Adipocyte (in vitro differentiated cells): ENCODE measurements around the gene COL9A3.

Source experiments
- DNase-seq: peaks from one replicate; pipeline ENCODE4 v3.0.0-alpha.2; 2015; ENCODE audit warnings: low read depth
- H3K27me3 ChIP-seq: replicated peaks from 2 replicates; pipeline ENCODE4 v1.7.0; 2013; ENCODE audit warnings: mild to moderate bottlenecking, low read length, moderate library complexity; ENCODE audit not compliant: control insufficient read depth, insufficient read depth
- H3K36me3 ChIP-seq: 2 replicates; pipeline ENCODE4 v1.7.0; 2013; ENCODE audit warnings: low read length, mild to moderate bottlenecking, moderate library complexity; ENCODE audit not compliant: control insufficient read depth, insufficient read depth, severe bottlenecking
- H3K4me1 ChIP-seq: 2 replicates; pipeline ENCODE4 v1.7.0; 2013; ENCODE audit warnings: mild to moderate bottlenecking, low read length, moderate library complexity; ENCODE audit not compliant: control insufficient read depth, insufficient read depth
- H3K4me3 ChIP-seq: 2 replicates; pipeline ENCODE4 v1.7.0; 2013; ENCODE audit warnings: mild to moderate bottlenecking, low read length, moderate library complexity
- H3K9ac ChIP-seq: 2 replicates; pipeline ENCODE4 v1.7.0; 2013; ENCODE audit warnings: mild to moderate bottlenecking, low read length, moderate library complexity
- H3K9me3 ChIP-seq: 2 replicates; pipeline ENCODE4 v1.7.0; 2013; ENCODE audit warnings: mild to moderate bottlenecking, low read length, moderate library complexity; ENCODE audit not compliant: control insufficient read depth

COL9A3 gene

DNA sequence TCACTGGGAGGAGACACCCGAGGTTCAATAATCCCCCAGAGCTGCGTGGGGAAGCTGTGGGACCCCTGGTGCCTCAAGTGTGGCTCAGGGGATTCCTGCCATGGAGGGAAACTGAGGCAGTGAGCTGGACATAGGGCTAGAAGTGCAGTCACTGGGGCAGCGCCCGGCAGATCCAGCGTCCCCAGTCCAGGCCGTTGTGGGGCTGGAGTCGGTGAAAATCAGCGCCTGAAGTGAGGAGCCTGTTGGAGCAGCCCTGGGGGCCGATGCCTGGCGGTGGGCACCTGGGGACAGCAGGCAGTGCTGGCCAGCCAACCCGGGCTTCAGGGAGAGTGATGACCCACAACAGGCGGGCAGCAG lies 2.2 kb upstream of the COL9A3 start:
- H3K4me3 ChIP-seq, result no peak overlapping the region
- H3K4me1 ChIP-seq, result peaks cover 33% of the 10 kb centered on the region
- H3K9ac ChIP-seq, result no peak overlapping the region
- peaks cover 37% of the 10 kb centered on the region for H3K36me3 ChIP-seq
- no peaks in the 10 kb centered on the region for H3K27me3 ChIP-seq
- no peak for DNase-seq
- no peaks in the 10 kb centered on the region for H3K9me3 ChIP-seq

DNA sequence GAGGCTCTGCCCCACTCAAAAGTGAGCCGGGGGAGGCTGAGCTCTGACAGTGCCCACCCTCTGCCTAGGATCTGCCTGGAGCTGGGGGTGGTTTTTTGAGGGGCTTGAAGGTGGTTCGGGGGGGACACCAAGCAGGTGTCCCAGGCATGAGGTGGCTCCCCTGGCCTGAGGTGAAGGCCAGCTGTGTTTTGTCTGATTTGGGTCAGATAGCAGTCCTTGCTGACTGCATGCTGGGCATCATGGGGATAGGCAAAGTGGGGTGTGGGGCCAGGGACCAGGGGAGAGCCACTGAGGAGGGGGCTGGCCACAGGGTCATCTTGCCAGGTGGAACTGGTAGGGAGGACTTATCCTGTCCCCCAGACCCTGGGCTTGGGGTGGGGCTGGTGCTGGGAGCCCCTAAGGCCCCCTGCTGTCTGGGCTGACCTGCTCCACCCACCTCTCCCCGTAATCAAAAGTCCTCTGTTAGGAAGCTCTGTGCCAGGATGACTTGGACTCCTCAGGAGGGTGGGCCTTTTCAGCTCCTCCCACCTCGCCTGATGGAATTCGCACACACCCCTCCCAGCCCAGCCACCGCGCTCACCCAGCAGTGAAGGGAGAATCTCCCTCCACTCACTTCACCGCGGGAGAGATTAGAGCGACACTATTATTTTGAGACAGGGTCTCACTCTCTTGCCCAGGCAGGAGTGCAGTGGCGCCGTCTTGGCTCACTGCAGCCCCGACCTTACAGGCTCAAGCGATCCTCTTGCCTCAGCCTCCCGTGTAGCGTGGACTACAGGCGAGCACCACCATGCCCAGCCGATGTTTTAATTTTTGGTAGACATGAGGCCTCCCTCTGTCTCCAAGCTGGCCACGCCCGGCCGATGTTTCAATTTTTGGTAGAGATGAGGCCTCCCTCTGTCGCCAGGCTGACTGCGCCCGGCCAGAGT lies 1.5 kb upstream of the COL9A3 start:
- no peak for DNase-seq
- Histone ChIP-seq H3K27me3 (no peaks in the 10 kb centered on the region), H3K9ac (no peak overlapping the region), H3K4me3 (no peak overlapping the region), H3K9me3 (no peaks in the 10 kb centered on the region), H3K36me3 (peaks cover 31% of the 10 kb centered on the region), H3K4me1 (peaks cover 37% of the 10 kb centered on the region)

DNA sequence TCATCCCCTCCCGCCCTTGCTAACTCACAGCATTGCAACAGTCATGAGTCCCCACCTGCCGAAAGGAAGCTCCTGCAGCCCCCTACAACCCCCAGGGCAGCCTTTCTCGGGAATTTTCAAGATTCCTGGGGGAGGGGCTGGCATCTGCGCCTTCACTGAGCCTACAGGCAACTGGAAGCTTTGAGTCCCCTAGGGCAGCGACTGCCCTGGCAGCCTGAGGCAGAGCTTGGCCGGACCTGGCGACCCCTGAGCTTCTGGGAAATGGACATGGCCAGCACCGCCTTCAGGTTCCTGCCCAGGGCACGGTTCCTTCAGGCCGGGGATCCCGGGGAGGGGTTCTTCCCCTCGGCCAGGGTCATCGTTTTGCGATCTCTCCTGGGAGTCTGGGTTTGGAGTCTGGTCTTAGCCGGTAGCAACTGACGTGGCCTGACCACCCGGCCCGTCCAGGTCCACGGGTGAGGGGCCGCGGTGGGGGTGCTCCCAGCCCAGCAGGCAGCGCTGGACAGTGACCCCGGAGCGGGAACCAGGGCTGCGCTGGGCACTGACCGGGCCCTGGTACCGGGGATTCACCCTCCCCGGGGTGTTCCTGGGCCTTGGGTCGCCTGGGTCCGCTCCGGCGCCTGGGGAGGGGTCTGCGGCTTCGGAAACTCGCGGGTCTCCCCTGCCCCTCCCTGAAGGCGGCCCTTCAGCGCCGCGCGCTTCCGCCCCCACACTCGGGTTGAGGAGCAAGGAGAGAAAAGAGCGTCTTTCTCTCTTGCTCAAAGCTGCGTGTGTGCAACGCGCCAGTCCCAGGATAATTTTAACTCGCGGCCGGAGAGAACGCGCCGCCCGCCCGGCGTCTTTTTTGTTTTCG lies 593 bp upstream of the COL9A3 start:
- Histone ChIP-seq H3K4me3 (peak overlapping the region; percentile 33), H3K36me3 (peaks cover 22% of the 10 kb centered on the region), H3K4me1 (peaks cover 37% of the 10 kb centered on the region), H3K9ac (peak overlapping the region; percentile 25), H3K9me3 (no peaks in the 10 kb centered on the region), H3K27me3 (no peaks in the 10 kb centered on the region)
- DNase-seq, result peak; percentile 61

DNA sequence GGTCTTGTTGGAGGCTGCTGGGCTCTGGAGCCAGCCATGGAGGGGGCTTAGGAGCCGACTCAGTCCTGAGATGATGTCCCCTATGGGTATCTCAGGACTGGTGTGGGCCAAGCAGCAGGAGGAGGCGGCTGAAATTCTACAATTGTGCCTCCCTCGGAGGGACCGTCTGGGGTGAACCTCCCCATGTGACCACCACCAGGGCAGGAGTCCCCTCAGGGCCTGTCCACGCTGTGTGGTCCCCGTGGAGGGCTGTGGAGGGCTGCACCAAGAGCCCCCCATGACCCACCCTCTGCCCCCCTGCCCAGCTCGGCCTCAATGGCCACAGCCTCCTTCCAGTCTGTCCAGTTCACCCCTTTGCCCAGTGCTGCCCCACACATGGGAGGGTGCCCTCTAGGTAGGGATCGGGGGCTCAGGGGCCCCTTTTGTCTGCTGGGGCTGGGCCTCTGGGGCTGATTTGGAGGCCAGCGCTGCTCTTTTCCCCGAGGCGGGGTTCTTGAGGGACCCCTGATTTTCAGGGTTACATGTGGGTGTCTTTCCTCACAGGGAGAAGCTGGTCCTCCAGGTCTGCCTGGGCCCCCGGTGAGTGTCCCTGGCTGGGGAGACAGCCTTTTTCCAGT lies 1.2 kb downstream of the COL9A3 start:
- no peaks in the 10 kb centered on the region for H3K27me3 ChIP-seq
- no peak for DNase-seq
- peaks cover 37% of the 10 kb centered on the region for H3K4me1 ChIP-seq
- H3K9me3 ChIP-seq, result no peaks in the 10 kb centered on the region
- no peak overlapping the region for H3K4me3 ChIP-seq
- no peak overlapping the region for H3K9ac ChIP-seq
- H3K36me3 ChIP-seq, result peaks cover 4% of the 10 kb centered on the region

DNA sequence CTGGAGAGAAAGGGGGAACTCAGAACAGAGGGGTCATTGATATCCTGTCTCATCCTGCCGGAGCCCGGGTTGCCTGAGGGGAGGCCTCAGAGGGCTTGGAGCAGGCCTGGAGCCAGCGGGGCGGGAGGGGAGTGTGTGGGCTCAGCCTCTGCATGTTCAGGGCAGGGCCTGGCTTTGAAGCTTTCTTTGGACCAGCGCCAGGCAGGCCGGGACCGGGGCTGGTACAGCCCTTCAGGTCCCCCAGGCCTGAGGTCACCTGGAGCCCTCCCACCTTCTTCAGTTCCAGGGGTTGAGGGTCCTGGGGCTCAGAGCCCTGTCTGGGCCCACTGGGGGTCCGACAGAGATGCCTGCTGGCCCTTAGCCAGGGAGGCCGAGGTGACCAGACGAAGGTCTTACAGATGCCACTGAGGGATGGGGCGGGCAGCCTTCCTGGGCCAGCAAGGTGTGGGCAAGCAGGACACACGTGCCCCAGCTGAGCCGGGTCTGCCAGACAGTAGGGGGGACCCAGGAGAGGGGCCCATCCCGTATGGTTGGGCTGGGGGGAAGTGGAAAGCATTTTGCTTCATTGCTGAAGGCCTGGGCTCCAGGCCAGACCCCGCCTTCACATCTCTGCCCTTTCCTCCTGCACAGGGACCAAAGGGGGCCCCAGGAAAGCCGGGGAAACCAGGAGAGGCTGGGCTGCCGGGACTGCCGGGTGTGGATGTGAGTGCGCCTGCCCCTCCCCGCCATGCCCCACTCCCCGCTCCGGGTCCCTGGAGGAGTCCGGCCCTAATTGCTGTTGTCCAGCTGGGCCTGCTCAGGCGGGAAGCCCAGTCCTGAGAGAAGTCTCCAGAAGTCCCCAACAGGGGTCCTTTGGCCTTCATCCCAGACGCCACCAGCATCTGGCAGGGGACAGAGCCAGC lies 2.0 kb downstream of the COL9A3 start:
- Histone ChIP-seq H3K9me3 (no peaks in the 10 kb centered on the region), H3K36me3 (peaks cover under 1% of the 10 kb centered on the region), H3K4me1 (peaks cover 37% of the 10 kb centered on the region), H3K9ac (no peak overlapping the region), H3K4me3 (no peak overlapping the region), H3K27me3 (no peaks in the 10 kb centered on the region)
- DNase-seq, result peak; percentile 73

DNA sequence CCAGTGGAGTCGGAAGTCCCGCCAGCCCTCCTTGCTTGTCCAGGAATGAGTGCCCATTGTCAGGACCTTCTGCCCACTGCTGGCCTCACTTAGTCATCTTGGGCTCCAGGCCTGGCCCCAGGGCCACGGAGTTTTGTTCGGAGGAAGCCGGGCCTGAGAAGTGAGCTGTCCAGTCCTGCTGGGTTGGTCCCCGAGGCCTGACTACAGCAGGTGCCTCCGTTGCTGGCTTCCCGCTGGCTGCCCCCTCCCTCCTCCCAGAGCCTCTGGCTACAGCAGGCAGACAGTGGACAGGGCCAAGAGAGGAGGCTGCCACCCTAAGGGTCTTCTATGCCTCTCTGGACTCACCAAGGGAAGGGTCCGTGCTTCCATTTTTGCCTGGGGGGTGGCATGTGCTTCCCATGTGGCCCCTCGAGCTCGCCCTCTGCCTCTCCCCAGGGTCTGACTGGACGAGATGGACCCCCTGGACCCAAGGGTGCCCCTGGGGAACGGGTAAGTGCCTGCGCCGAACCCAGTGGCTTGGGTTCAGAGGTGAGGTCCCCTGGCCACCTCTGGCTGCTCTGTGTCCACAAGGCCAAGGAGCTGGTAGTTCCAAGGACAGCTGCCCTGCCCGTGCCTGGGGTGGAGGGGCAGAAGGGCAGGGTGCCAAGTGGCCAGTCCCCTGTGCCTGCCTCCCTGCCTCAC lies 2.8 kb downstream of the COL9A3 start:
- peak; percentile 21 for DNase-seq
- H3K36me3 ChIP-seq, result no peaks in the 10 kb centered on the region
- no peak overlapping the region for H3K4me3 ChIP-seq
- no peaks in the 10 kb centered on the region for H3K9me3 ChIP-seq
- no peak overlapping the region for H3K9ac ChIP-seq
- H3K27me3 ChIP-seq, result no peaks in the 10 kb centered on the region
- peaks cover 37% of the 10 kb centered on the region for H3K4me1 ChIP-seq

DNA sequence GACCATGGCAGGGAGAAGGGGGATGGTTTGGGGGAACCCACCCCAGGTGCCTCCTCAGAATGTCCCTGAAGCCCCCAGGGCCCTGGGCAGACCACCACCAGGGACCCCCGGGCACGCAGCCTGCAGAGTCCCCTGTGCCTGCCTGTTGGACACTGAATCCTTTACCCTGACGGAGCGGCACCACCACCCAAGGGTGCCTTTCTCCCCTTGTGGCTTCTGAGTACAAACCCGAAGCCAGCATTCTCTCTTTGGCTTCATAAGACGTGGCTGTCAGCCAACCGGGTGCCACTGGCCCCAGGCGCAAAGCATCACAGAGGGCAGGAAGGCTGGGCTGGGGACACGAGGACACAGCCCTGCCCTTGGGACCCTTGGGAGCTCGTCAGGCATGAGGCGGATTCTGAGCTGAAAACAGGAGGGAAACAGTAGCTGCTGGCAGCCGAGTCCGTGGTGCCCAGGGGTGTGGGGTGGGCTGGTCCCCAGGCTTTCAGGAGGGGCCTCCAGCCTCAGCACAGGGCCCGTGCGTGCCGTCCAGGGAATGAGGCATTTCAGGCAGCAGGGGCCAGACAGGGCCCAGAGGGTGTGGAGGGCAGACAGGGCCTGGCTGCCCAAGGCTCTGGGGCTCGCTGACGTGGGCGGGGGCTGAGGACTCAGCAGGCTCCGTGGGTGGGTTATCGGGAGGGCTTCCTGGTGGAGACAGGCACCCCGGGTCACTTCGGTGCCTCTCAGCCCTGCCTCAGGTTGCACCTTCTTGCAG lies 3.5 kb downstream of the COL9A3 start:
- peaks cover 33% of the 10 kb centered on the region for H3K4me1 ChIP-seq
- no peaks in the 10 kb centered on the region for H3K36me3 ChIP-seq
- no peak overlapping the region for H3K9ac ChIP-seq
- no peak for DNase-seq
- no peaks in the 10 kb centered on the region for H3K9me3 ChIP-seq
- H3K4me3 ChIP-seq, result no peak overlapping the region
- H3K27me3 ChIP-seq, result no peaks in the 10 kb centered on the region

DNA sequence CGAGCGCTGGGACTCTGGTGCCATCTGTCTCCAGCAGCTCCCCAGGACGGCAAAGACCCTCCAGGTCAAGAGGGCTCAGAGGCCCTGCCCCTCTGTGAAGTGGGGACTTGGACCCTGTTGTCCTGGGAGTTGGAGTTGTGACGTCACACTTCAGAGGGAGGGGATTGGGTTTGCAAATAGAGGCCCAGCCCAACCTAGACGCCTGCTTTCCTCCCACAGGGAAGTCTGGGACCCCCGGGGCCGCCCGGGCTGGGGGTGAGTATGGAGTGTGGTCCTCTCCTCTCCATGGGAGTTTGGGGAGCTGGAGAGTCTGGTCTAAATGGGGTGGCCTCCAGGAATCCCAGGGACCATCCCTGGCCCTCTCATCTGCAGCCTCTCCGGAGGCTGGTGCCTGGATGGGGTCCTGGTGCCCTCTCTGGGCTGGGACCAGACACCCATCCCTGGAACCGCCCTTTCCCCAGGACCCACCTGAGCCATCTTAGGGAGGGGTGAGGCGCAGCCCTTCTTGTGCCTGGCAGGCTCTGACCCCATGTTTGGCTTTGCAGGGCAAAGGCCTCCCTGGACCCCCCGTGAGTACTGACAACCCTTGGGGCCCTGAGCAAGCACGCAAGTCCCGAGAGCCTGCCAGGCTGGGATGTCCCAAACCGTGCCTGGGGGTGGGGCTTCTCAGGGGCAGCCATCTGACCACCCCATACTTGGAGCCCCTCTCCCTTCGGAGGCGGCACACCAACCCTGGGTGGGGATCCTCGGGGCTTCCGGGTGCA lies 4.3 kb downstream of the COL9A3 start:
- Histone ChIP-seq H3K9ac (no peak overlapping the region), H3K4me3 (no peak overlapping the region), H3K4me1 (peaks cover 26% of the 10 kb centered on the region), H3K9me3 (no peaks in the 10 kb centered on the region), H3K36me3 (no peaks in the 10 kb centered on the region), H3K27me3 (no peaks in the 10 kb centered on the region)
- no peak for DNase-seq

DNA sequence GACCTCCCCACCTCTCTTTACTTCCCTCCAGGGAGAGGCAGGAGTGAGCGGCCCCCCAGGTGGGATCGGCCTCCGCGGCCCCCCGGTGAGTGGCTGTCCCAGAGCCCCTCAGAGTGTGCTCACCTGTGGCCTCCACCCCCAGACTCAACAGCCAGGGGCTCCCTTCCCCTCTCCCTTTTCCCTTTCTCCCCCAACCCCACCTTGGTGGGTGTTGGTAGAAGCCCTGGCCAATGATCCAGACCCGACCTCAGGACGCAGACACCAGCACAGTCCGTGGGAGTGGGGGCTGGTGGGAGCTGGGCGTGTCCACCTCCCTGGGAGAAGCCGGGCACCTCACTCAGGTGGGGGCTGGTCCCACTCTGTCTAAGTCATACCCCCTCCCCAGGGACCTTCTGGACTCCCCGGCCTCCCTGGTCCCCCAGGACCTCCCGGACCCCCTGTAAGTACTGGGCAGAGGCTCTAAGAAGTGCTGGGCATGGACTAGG lies 4.9 kb downstream of the COL9A3 start:
- H3K36me3 ChIP-seq, result no peaks in the 10 kb centered on the region
- no peaks in the 10 kb centered on the region for H3K9me3 ChIP-seq
- H3K4me1 ChIP-seq, result peaks cover 21% of the 10 kb centered on the region
- H3K4me3 ChIP-seq, result no peak overlapping the region
- no peak overlapping the region for H3K9ac ChIP-seq
- H3K27me3 ChIP-seq, result no peaks in the 10 kb centered on the region
- no peak for DNase-seq
